Vagina (tissue), 2 donors: ENCODE results near the gene SLC6A6.

Experiments used
- CTCF ChIP-seq, 3 experiments: fragments of 450-650 bp in 2 of 3; fragments of 200-600 bp in 1 of 3; sonication (generic) in 1 of 3; IDR thresholded peaks; one replicate each; pipeline ENCODE4 v1.5.1; 2017 to 2019; ENCODE audit warnings: antibody characterized with exemption in 3 of 3, mild to moderate bottlenecking in 2 of 3, moderate library complexity in 2 of 3
- POLR2A ChIP-seq, 2 donors: fragments of 450-650 bp; IDR thresholded peaks; one replicate each; pipeline ENCODE4 v1.6.1; 2017; ENCODE audit warnings: antibody characterized with exemption in 2 of 2, mild to moderate bottlenecking in 2 of 2, moderate library complexity in 2 of 2

DNA sequence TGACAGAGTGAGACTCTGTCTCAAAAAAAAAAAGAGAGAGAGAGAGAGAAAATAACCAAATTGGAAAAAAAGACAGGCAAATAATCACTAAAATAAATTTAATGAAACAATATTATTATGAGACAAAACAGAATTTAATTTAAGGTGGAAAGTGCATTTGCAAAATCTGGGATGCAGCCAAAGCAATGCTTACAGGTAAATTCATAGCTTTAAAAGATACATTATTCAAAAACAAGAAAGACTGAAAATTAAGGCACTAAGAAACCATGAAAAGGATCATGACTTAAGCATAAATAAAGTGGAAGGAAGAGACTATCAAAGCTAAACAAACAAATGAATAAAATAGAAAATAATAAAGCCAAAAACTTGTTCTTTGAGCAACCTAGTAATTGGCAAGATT is 100.1 kb downstream of the SLC6A6 start:
- TF ChIP-seq CTCF (IDR thresholded peaks at IDR 0.05) (no peak), POLR2A (IDR thresholded peaks at IDR 0.05) (no peak)
